ENCODE data around the gene SDR42E1.

GRCh38 chr16:82017911-82018568 is 6.8 kb upstream of the SDR42E1 start:
- TF ChIP-seq CTCF (IDR thresholded peaks at IDR 0.05; ENCODE audit: extremely low read depth in 1 of 2, insufficient read depth in 1 of 2, low read depth in 1 of 2, low read length in 2 of 2) (no peak), POLR2AphosphoS5 (IDR thresholded peaks at IDR 0.05; ENCODE audit: insufficient read depth, low read depth, low read length) (no peak), MAX (IDR thresholded peaks at IDR 0.05; ENCODE audit: insufficient read depth, insufficient read length) (no peak), EZH2 (IDR thresholded peaks at IDR 0.05; ENCODE audit: borderline replicate concordance, low read depth, low read length, severe bottlenecking) (no peak), POLR2A (IDR thresholded peaks at IDR 0.05; ENCODE audit: low read depth, low read length) (no peak), MYC (IDR thresholded peaks at IDR 0.05; ENCODE audit: low read depth, low read length) (no peak), JUN (IDR thresholded peaks at IDR 0.05; ENCODE audit: borderline replicate concordance, insufficient read depth, insufficient read length, low read depth) (no peak), GATA2 (IDR thresholded peaks at IDR 0.05; ENCODE audit: insufficient read depth, insufficient read length, low read depth, low read length) (no peak), FOS (IDR thresholded peaks at IDR 0.05; ENCODE audit: borderline replicate concordance, insufficient read depth, low read length) (no peak)
